RWPE1 (cell line): ENCODE data around the gene GGT7.

ENCODE experiments used
- CTCF ChIA-PET: fragments of 350-600 bp; sonication (Branson Sonifier 250); formaldehyde crosslinking; extraction: SDS; loops from one replicate; lab custom pipeline; 2021; lab: Yijun Ruan, JAX
- POLR2A ChIA-PET: fragments of 400-600 bp; formaldehyde crosslinking; extraction: SDS; loops from one replicate; lab custom pipeline; 2020; ENCODE audit warnings: antibody characterized with exemption; ENCODE audit not compliant: low non-redundant PET; lab: Yijun Ruan, JAX
- DNase-seq: peaks from one replicate; pipeline ENCODE4 v3.0.0; 2012; ENCODE audit warnings: low spot score
- H3K27ac ChIP-seq: fragments of 450-650 bp; 2 replicates; pipeline ENCODE4 v1.5.1; 2017
- TF ChIP-seq, protein P1 (sequence below): fragments of 450-650 bp; conservative IDR thresholded peaks from 2 replicates; pipeline ENCODE4 v1.5.1; 2017; ENCODE audit warnings: low read depth, mild to moderate bottlenecking

The GGT7 gene, protein sequence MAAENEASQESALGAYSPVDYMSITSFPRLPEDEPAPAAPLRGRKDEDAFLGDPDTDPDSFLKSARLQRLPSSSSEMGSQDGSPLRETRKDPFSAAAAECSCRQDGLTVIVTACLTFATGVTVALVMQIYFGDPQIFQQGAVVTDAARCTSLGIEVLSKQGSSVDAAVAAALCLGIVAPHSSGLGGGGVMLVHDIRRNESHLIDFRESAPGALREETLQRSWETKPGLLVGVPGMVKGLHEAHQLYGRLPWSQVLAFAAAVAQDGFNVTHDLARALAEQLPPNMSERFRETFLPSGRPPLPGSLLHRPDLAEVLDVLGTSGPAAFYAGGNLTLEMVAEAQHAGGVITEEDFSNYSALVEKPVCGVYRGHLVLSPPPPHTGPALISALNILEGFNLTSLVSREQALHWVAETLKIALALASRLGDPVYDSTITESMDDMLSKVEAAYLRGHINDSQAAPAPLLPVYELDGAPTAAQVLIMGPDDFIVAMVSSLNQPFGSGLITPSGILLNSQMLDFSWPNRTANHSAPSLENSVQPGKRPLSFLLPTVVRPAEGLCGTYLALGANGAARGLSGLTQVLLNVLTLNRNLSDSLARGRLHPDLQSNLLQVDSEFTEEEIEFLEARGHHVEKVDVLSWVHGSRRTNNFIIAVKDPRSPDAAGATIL

DNA sequence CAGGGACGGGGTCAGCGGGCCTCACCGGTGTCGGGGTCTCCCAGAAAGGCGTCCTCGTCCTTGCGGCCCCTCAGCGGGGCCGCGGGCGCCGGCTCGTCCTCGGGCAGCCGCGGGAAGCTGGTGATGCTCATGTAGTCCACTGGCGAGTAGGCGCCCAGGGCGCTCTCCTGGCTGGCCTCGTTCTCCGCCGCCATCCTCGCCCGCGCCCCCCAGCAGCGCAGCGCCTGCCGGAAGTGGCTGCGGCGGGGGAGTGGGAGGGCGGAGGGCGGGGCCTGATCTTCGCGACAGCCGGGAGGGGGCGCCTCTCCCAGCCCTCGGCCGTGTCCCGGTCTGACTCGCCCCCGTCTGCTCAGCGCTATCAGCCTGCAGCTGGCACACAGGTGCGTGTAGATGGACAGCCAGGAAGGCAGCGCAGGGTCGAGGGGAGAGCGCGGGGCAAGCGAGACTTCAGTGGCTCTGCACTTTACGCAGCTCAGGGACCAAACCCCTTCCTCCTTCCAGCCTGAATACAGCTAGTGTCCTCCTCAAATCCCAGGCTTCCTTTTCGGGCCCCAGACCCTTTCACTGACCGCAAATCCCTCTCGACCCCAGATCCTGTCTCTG is at the start of gene GGT7:
TSS of gene GGT7 (minus strand) at position 235 of the 603 bp plus-strand sequence. CDS start at position 194, 41 bp downstream.
- DNase-seq: peak; percentile 82
- CTCF ChIA-PET: interaction anchor here (0.6 to 5.0 kb wide), 18 partner anchors 10 to 582 kb away, joined by 3 to 57 read pairs (median 4); partner anchors contain the start of genes GSS and MYH7B
- POLR2A ChIA-PET: no interaction called here
- TF ChIP-seq, protein P1, sequence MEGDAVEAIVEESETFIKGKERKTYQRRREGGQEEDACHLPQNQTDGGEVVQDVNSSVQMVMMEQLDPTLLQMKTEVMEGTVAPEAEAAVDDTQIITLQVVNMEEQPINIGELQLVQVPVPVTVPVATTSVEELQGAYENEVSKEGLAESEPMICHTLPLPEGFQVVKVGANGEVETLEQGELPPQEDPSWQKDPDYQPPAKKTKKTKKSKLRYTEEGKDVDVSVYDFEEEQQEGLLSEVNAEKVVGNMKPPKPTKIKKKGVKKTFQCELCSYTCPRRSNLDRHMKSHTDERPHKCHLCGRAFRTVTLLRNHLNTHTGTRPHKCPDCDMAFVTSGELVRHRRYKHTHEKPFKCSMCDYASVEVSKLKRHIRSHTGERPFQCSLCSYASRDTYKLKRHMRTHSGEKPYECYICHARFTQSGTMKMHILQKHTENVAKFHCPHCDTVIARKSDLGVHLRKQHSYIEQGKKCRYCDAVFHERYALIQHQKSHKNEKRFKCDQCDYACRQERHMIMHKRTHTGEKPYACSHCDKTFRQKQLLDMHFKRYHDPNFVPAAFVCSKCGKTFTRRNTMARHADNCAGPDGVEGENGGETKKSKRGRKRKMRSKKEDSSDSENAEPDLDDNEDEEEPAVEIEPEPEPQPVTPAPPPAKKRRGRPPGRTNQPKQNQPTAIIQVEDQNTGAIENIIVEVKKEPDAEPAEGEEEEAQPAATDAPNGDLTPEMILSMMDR: peak; percentile 96
- peak within 1 kb of the TSS; percentile 31 for H3K27ac ChIP-seq

DNA sequence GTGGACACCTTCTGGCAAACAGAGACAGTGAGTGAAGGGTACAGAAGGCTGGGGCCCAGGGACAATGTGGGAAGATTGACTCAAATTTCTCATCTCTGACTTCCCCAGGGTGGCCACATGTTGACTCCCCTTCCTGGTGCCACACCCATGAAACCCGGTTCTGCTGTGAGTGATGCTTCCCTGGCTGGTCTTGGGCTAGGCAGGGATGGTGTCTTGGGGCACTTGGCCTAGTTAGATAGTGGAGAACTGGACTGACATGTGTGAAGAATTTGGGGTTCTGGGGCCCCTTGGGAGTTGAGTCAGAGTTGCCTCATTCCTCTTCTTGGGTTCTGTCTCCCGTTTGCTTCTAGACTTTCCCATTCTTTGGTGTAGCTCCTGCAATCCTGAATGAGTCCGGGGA is 48.8 kb upstream of the GGT7 start:
- TF ChIP-seq, protein P1: no peak
- DNase-seq: no peak
- ChIA-PET CTCF (interaction anchor here (0.6 kb wide), 2 partner anchors 42 to 153 kb away, joined by 3 read pairs; no protein-coding TSS in a partner anchor), POLR2A (no interaction called here)
- peak overlapping the region; percentile 55 for H3K27ac ChIP-seq

DNA sequence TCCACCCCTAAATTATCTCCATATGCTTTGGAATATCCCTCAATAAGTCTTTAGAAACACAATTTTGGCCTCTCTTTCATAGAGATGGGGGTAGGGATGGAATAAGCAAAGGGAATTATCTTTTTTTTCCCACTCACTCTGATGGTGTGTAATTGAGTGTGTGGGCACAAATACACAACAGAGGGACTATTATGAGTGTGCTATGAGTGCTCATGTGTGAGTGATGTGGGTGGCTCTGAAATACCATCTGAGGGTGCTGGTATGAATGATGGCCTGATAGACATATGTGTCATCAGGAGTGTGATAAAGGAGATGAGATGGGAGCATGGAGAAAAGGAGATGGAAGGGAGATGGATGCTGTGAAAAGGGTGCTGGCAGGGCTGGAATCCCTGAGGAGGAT is 47.4 kb upstream of the GGT7 start:
- no peak for DNase-seq
- TF ChIP-seq, protein P1: no peak
- H3K27ac ChIP-seq: no peak overlapping the region
- ChIA-PET POLR2A (interaction anchor here (0.6 kb wide), 1 partner anchor 179 kb away, joined by 4 read pairs; no protein-coding TSS in a partner anchor), CTCF (no interaction called here)

DNA sequence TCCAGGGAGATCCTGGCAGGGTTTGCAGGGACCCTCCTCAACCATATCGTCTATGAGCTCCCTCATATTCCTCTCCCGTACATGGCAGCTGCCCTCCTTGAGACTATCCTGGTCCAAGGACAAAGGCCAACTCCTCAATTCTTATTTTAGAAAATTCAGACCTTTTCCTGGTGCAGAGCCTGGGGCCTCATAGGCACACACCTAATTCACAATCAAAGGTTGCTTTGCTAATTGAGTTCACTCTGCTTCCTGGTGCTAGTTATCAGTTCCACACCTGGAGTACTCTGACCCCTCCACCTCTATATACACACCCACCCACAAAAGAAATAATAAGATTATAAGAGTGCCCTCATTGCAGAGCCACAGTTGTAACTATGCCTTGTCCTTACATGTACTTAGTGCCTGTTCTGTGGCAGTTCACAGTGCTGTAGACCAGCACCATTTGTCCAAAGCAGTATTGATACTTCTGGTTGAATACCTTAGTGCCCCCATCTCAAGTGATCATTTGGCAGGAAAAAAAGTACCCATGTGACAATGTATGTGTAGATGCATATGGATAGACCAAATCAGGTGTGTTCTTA is 44.2 kb upstream of the GGT7 start:
- TF ChIP-seq, protein P1: no peak
- ChIA-PET CTCF (no interaction called here), POLR2A (no interaction called here)

DNA sequence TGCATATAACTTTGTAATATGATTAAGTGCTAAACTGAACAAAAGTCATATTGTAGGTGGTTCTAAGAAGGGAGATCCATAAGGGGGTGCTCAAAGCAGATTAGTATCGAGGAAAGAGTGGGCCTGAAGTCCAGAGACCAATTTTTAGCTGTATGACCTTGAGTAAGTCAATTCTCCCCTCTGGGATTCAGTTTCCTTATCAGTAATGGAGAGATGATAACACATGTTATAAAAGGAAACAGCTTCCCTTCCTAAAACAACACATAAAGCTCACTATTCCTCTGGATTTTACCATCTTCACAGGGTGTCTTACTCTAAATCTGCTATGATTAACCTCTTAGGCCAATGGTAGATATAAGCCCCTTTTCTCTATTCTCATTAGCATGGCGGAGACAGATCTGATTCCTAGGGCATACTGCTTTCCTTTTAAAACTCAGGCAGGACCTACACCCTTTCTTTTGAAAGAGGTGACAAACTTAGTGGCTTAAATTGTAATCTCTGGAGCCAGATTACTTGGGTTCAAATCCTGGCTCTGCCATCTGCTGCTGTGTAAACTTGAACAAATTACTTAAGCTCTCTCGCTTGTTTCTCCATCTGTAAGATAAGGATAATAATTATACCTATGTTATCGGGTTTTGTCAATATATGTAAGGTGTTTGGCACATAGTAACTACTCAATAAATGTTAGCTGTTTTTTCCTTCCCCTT is 43.2 kb upstream of the GGT7 start:
- H3K27ac ChIP-seq: no peak overlapping the region
- TF ChIP-seq, protein P1: no peak
- CTCF ChIA-PET: no interaction called here
- POLR2A ChIA-PET: interaction anchor here (1.0 kb wide), 1 partner anchor 40 kb away, joined by 3 read pairs; no protein-coding TSS in a partner anchor
- no peak for DNase-seq

More for the DNA sequence above, 44.2 kb upstream of the GGT7 start:
- no peak overlapping the region for H3K27ac ChIP-seq
- no peak for DNase-seq
